ENCODE measurements around the gene COG3. TPM values are rescaled to one million over a fixed set of nuclear protein-coding genes. Genes with fewer than 3 reads are reported as not detected.
"Not testable (repeated sequence)": the region's sequence is repeated elsewhere in the genome, so short reads cannot be mapped to it uniquely, and the experiment has no call there.

The COG3 gene
- total RNA-seq, 2 donors from 2014 or later, result 37.7 to 76.0 TPM

- intact Hi-C loops (cut with DNase I), result loop anchor here (5.0 kb wide), 1 partner anchor 78 kb away; the partner anchor contains the start of gene TPT1
- WGBS, result 79% methylated on average over 1 of the region's 1 CpG
- Histone ChIP-seq H3K4me1 (replicated peaks) (peaks cover 7% of the 10 kb centered on the region), H3K27me3 (replicated peaks; ENCODE audit: insufficient read depth) (no peaks in the 10 kb centered on the region), H3K9me3 (no peaks in the 10 kb centered on the region), H3K4me3 (no peak overlapping the region), H3K36me3 (no peaks in the 10 kb centered on the region), H3K27ac (no peak overlapping the region)
- no peak for DNase-seq (ENCODE audit: low spot score)
- no peak for TF ChIP-seq POLR2A (IDR thresholded peaks at IDR 0.05)
- TF ChIP-seq CTCF (IDR thresholded peaks at IDR 0.05), result no peak
- TF ChIP-seq POLR2AphosphoS5 (IDR thresholded peaks at IDR 0.05), result no peak
Measured at GRCh38 chr13:45419945-45420344, 44.8 kb upstream of the COG3 start.

- intact Hi-C loops (cut with DNase I), result no loop called here
- H3K4me3 ChIP-seq, result no peak overlapping the region
- WGBS, result 62% methylated on average over 3 of the region's 3 CpGs
- no peak for TF ChIP-seq CTCF (IDR thresholded peaks at IDR 0.05)
- H3K9me3 ChIP-seq, result no peaks in the 10 kb centered on the region
- no peak overlapping the region for H3K27ac ChIP-seq
- H3K36me3 ChIP-seq, result no peaks in the 10 kb centered on the region
- no peaks in the 10 kb centered on the region for H3K4me1 ChIP-seq (replicated peaks)
- DNase-seq (ENCODE audit: low spot score), result no peak
- no peaks in the 10 kb centered on the region for H3K27me3 ChIP-seq (replicated peaks; ENCODE audit: insufficient read depth)
Measured at GRCh38 chr13:45422731-45423292, 41.9 kb upstream of the COG3 start.

GRCh38 chr13:45426056-45426841, 38.5 kb upstream of the COG3 start:
- intact Hi-C loops (cut with DNase I); H3K27ac ChIP-seq; H3K4me3 ChIP-seq; DNase-seq (ENCODE audit: low spot score); H3K4me1 ChIP-seq (replicated peaks); H3K36me3 ChIP-seq; H3K27me3 ChIP-seq (replicated peaks; ENCODE audit: insufficient read depth); H3K9me3 ChIP-seq: not testable (repeated sequence)
- 82% methylated on average over 16 of the region's 16 CpGs for WGBS

GRCh38 chr13:45432737-45433380, 31.9 kb upstream of the COG3 start:
- Histone ChIP-seq H3K9me3 (no peaks in the 10 kb centered on the region), H3K27ac (no peak overlapping the region), H3K4me1 (replicated peaks) (no peaks in the 10 kb centered on the region), H3K36me3 (no peaks in the 10 kb centered on the region), H3K27me3 (replicated peaks; ENCODE audit: insufficient read depth) (no peaks in the 10 kb centered on the region), H3K4me3 (no peak overlapping the region)
- WGBS, result 92% methylated on average over 6 of the region's 6 CpGs
- TF ChIP-seq CTCF (IDR thresholded peaks at IDR 0.05) (no peak), POLR2AphosphoS5 (IDR thresholded peaks at IDR 0.05) (no peak)
- intact Hi-C loops (cut with DNase I), result no loop called here
- no peak for DNase-seq (ENCODE audit: low spot score)

GRCh38 chr13:45433381-45433790, 31.4 kb upstream of the COG3 start:
- no peak overlapping the region for H3K27ac ChIP-seq
- 55% methylated on average over 5 of the region's 5 CpGs for WGBS
- no peak for DNase-seq (ENCODE audit: low spot score)
- no peaks in the 10 kb centered on the region for H3K4me1 ChIP-seq (replicated peaks)
- no peak overlapping the region for H3K4me3 ChIP-seq
- no peaks in the 10 kb centered on the region for H3K9me3 ChIP-seq
- intact Hi-C loops (cut with DNase I), result no loop called here
- H3K27me3 ChIP-seq (replicated peaks; ENCODE audit: insufficient read depth), result no peaks in the 10 kb centered on the region
- TF ChIP-seq POLR2AphosphoS5 (IDR thresholded peaks at IDR 0.05), result no peak
- no peak for TF ChIP-seq POLR2A (IDR thresholded peaks at IDR 0.05)
- no peak for TF ChIP-seq CTCF (IDR thresholded peaks at IDR 0.05)
- no peaks in the 10 kb centered on the region for H3K36me3 ChIP-seq
